Subcutaneous adipose tissue (tissue), 4 donors: ENCODE measurements around the gene SPDYC. TPM values are rescaled to one million over a fixed set of nuclear protein-coding genes. Genes with fewer than 3 reads are reported as not detected.

Source experiments
- small RNA-seq: library from RNA; depleted of rRNA; stranded (forward); fragments of <200 nt; gene quantifications from one replicate; pipeline ENCODE3, GENCODE V24; 2016
- total RNA-seq, 4 donors: library from RNA; depleted of rRNA; stranded (reverse); fragments of >200 nt; gene quantifications; one replicate each; pipeline ENCODE4 v1.1.0, GENCODE V29; 2016

Gene SPDYC
- total RNA-seq, 4 donors from 2014 or later: not detected

Small RNA genes within 50 kb of the gene (small RNA-seq; reads per million reads assigned to genes)
- not detected for gene HIGD1AP10
- not detected for gene PDCL2P2
- not detected for gene RNU2-23P

Other genes starting within 250 kb of the SPDYC start
- 10 to 100 TPM in 2 of 4 donors, 1 to 10 TPM in 2; 8.8 to 19.8 (median 14.3) TPM for gene PPP2R5B, start 245.5 kb upstream of the SPDYC start, total RNA-seq
- not detected for gene GPHA2, start 234.3 kb upstream of the SPDYC start, total RNA-seq
- gene MAJIN, start 198.1 kb upstream of the SPDYC start, total RNA-seq: not detected
- gene BATF2, start 173.3 kb upstream of the SPDYC start, total RNA-seq: 1 to 10 TPM in 2 of 4 donors, under 1 TPM in 1, not detected in 1; 0.68 to 1.9 (median 1.3) TPM
- gene ARL2, start 156.1 kb upstream of the SPDYC start, total RNA-seq: 100 to 1,000 TPM in 2 of 4 donors, 10 to 100 TPM in 2; 90.8 to 165 (median 131) TPM
- 10 to 100 TPM; 16.0 to 39.2 (median 20.5) TPM for gene SNX15, start 142.8 kb upstream of the SPDYC start, total RNA-seq
- gene SAC3D1, start 129.0 kb upstream of the SPDYC start, total RNA-seq: 10 to 100 TPM in 1 of 4 donors, 1 to 10 TPM in 3; 4.0 to 22.0 (median 7.0) TPM
- 10 to 100 TPM in 3 of 4 donors, 1 to 10 TPM in 1; 2.9 to 26.3 (median 16.4) TPM for gene NAALADL1, start 111.7 kb upstream of the SPDYC start, total RNA-seq
- 1 to 10 TPM in 1 of 4 donors, under 1 TPM in 1, not detected in 2; 0.66 to 1.9 TPM for gene CDCA5, start 86.2 kb upstream of the SPDYC start, total RNA-seq
- 10 to 100 TPM; 24.8 to 47.8 (median 36.6) TPM for gene ZFPL1, start 86.0 kb upstream of the SPDYC start, total RNA-seq
- 100 to 1,000 TPM in 3 of 4 donors, 10 to 100 TPM in 1; 84.8 to 300 (median 174) TPM for gene VPS51, start 74.0 kb upstream of the SPDYC start, total RNA-seq
- gene TM7SF2, start 58.4 kb upstream of the SPDYC start, total RNA-seq: 100 to 1,000 TPM in 3 of 4 donors, 10 to 100 TPM in 1; 95.1 to 339 (median 209) TPM
- 10 to 100 TPM in 1 of 4 donors, 1 to 10 TPM in 3; 4.4 to 12.6 (median 8.2) TPM for gene ZNHIT2, start 52.5 kb upstream of the SPDYC start, total RNA-seq
- 1,000 to 10,000 TPM in 1 of 4 donors, 100 to 1,000 TPM in 3; 793 to 1,064 (median 875) TPM for gene FAU, start 48.1 kb upstream of the SPDYC start, total RNA-seq
- gene MRPL49, start 47.9 kb upstream of the SPDYC start, total RNA-seq: 10 to 100 TPM; 34.1 to 60.8 (median 48.7) TPM
- 10 to 100 TPM; 29.3 to 61.0 (median 46.0) TPM for gene SYVN1, start 35.7 kb upstream of the SPDYC start, total RNA-seq
- gene CAPN1, start 11.7 kb downstream of the SPDYC start, total RNA-seq: 100 to 1,000 TPM in 2 of 4 donors, 10 to 100 TPM in 2; 86.4 to 112 (median 95.7) TPM
- gene POLA2, start 91.7 kb downstream of the SPDYC start, total RNA-seq: 1 to 10 TPM; 2.6 to 6.2 (median 4.9) TPM
- 10 to 100 TPM; 16.5 to 38.6 (median 28.5) TPM for gene CDC42EP2, start 144.6 kb downstream of the SPDYC start, total RNA-seq
- gene DPF2, start 163.6 kb downstream of the SPDYC start, total RNA-seq: 10 to 100 TPM; 20.1 to 34.1 (median 28.1) TPM
- not detected for gene TIGD3, start 184.5 kb downstream of the SPDYC start, total RNA-seq
- 1 to 10 TPM in 3 of 4 donors, under 1 TPM in 1; 0.82 to 7.3 (median 6.8) TPM for gene SLC25A45, start 212.4 kb downstream of the SPDYC start, total RNA-seq
- 10 to 100 TPM; 32.5 to 44.7 (median 40.3) TPM for gene FRMD8, start 216.4 kb downstream of the SPDYC start, total RNA-seq